HEK293 (cell line): ENCODE data around the gene ZFHX3.

Experiments
- ZNF132 ChIP-seq: fragments of 450-650 bp; formaldehyde crosslinking; IDR thresholded peaks from 2 replicates; pipeline ENCODE4 v1.5.1; 2017; ENCODE audit warnings: missing biosample characterization, missing genetic modification characterization, borderline replicate concordance
- ZNF138 ChIP-seq: fragments of 450-650 bp; formaldehyde crosslinking; IDR thresholded peaks from 2 replicates; pipeline ENCODE4 v1.5.1; 2016; ENCODE audit warnings: missing biosample characterization, missing genetic modification characterization, borderline replicate concordance
- ZNF202 ChIP-seq: fragments of 450-650 bp; formaldehyde crosslinking; IDR thresholded peaks from 2 replicates; pipeline ENCODE4 v1.5.1; 2016; ENCODE audit warnings: missing biosample characterization, missing genetic modification characterization, borderline replicate concordance
- ZNF423 ChIP-seq: fragments of 450-650 bp; formaldehyde crosslinking; IDR thresholded peaks from 2 replicates; pipeline ENCODE4 v1.5.1; 2016; ENCODE audit warnings: missing biosample characterization, missing genetic modification characterization
- TF ChIP-seq, protein P1 (sequence below): fragments of 450-650 bp; formaldehyde crosslinking; IDR thresholded peaks from 2 replicates; pipeline ENCODE4 v1.5.1; 2016; ENCODE audit warnings: missing biosample characterization, missing genetic modification characterization
- TF ChIP-seq, protein P2 (sequence below): fragments of 450-650 bp; formaldehyde crosslinking; IDR thresholded peaks from 2 replicates; pipeline ENCODE4 v1.5.1; 2016; ENCODE audit warnings: missing biosample characterization, missing genetic modification characterization
- TF ChIP-seq, protein P3 (sequence below): fragments of 450-650 bp; formaldehyde crosslinking; IDR thresholded peaks from 2 replicates; pipeline ENCODE4 v1.5.1; 2016; ENCODE audit warnings: missing biosample characterization, missing genetic modification characterization

DNA sequence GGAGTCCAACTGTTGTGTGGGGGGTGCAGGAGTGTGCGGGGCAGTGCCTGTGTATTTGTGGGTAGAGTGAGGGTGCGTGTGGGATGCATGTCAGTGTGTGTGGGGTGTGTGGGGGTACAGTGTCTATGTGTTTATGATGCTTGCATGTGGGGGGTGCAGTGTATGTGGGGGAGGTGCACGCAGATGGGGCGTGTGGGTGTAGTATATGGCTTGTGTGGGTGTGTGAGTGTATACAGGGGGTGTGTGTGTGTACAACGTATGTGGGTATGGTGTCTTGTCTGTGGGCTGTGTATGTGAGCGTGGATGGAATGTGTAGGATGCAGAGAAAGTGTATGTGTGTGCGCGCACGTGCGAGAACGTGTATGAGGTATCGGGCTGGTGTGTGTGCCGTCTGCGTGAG lies 160.4 kb downstream of the ZFHX3 start:
- TF ChIP-seq, protein P1, sequence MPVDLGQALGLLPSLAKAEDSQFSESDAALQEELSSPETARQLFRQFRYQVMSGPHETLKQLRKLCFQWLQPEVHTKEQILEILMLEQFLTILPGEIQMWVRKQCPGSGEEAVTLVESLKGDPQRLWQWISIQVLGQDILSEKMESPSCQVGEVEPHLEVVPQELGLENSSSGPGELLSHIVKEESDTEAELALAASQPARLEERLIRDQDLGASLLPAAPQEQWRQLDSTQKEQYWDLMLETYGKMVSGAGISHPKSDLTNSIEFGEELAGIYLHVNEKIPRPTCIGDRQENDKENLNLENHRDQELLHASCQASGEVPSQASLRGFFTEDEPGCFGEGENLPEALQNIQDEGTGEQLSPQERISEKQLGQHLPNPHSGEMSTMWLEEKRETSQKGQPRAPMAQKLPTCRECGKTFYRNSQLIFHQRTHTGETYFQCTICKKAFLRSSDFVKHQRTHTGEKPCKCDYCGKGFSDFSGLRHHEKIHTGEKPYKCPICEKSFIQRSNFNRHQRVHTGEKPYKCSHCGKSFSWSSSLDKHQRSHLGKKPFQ, result no peak
- TF ChIP-seq ZNF132 (tag by site-specific recombination) (no peak), ZNF202 (tag by site-specific recombination) (no peak), ZNF423 (tag by site-specific recombination) (no peak), ZNF138 (no peak)
- TF ChIP-seq, protein P2, sequence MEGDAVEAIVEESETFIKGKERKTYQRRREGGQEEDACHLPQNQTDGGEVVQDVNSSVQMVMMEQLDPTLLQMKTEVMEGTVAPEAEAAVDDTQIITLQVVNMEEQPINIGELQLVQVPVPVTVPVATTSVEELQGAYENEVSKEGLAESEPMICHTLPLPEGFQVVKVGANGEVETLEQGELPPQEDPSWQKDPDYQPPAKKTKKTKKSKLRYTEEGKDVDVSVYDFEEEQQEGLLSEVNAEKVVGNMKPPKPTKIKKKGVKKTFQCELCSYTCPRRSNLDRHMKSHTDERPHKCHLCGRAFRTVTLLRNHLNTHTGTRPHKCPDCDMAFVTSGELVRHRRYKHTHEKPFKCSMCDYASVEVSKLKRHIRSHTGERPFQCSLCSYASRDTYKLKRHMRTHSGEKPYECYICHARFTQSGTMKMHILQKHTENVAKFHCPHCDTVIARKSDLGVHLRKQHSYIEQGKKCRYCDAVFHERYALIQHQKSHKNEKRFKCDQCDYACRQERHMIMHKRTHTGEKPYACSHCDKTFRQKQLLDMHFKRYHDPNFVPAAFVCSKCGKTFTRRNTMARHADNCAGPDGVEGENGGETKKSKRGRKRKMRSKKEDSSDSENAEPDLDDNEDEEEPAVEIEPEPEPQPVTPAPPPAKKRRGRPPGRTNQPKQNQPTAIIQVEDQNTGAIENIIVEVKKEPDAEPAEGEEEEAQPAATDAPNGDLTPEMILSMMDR (tag by site-specific recombination), result no peak
- TF ChIP-seq, protein P3, sequence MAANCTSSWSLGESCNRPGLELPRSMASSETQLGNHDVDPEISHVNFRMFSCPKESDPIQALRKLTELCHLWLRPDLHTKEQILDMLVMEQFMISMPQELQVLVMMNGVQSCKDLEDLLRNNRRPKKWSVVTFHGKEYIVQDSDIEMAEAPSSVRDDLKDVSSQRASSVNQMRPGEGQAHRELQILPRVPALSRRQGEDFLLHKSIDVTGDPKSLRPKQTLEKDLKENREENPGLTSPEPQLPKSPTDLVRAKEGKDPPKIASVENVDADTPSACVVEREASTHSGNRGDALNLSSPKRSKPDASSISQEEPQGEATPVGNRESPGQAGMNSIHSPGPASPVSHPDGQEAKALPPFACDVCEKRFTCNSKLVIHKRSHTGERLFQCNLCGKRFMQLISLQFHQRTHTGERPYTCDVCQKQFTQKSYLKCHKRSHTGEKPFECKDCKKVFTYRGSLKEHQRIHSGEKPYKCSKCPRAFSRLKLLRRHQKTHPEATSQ (tag by site-specific recombination), result no peak
